ENCODE data around the gene ITGB3.

ITGB3 gene

GRCh38 chr17:47299239-47299910, 45.7 kb downstream of the ITGB3 start:
- no peak overlapping the region for H3K9ac ChIP-seq (ENCODE audit: low read length)
- H3K27ac ChIP-seq (ENCODE audit: low read length), result no peak overlapping the region
- peaks cover 26% of the 10 kb centered on the region for H3K4me1 ChIP-seq (ENCODE audit: low read length)
- no peaks in the 10 kb centered on the region for H3K79me2 ChIP-seq (ENCODE audit: low read length)
- no peaks in the 10 kb centered on the region for H3K36me3 ChIP-seq (replicated peaks; ENCODE audit: low read depth, low read length)
- no peak overlapping the region for H3K4me2 ChIP-seq (ENCODE audit: low read length)
- TF ChIP-seq EZH2phosphoT487 (IDR thresholded peaks at IDR 0.05; ENCODE audit: low read depth) (no peak), CTCF (IDR thresholded peaks at IDR 0.05; ENCODE audit: low read depth, low read length) (no peak)
- H3K27me3 ChIP-seq (ENCODE audit: low read depth, low read length), result no peaks in the 10 kb centered on the region
- H4K20me1 ChIP-seq (ENCODE audit: insufficient read depth, low read length), result no peaks in the 10 kb centered on the region
- H3K9me3 ChIP-seq (ENCODE audit: insufficient read depth, low read length), result no peaks in the 10 kb centered on the region
- no peak overlapping the region for H3K4me3 ChIP-seq (ENCODE audit: low read length)
- H2AFZ ChIP-seq (ENCODE audit: low read depth, low read length), result no peak overlapping the region

- Histone ChIP-seq H4K20me1 (ENCODE audit: insufficient read depth, low read length) (no peaks in the 10 kb centered on the region), H3K4me1 (ENCODE audit: low read length) (peaks cover 24% of the 10 kb centered on the region), H3K27me3 (ENCODE audit: low read depth, low read length) (no peaks in the 10 kb centered on the region), H2AFZ (ENCODE audit: low read depth, low read length) (no peak overlapping the region), H3K79me2 (ENCODE audit: low read length) (no peaks in the 10 kb centered on the region), H3K27ac (ENCODE audit: low read length) (peak overlapping the region; percentile 57; the same call in 1 of the 2 replicates), H3K4me2 (ENCODE audit: low read length) (peak overlapping the region; percentile 68; the same call in 1 of the 2 replicates), H3K9ac (ENCODE audit: low read length) (no peak overlapping the region), H3K4me3 (ENCODE audit: low read length) (no peak overlapping the region), H3K36me3 (replicated peaks; ENCODE audit: low read depth, low read length) (no peaks in the 10 kb centered on the region), H3K9me3 (ENCODE audit: insufficient read depth, low read length) (no peaks in the 10 kb centered on the region)
- TF ChIP-seq EZH2phosphoT487 (IDR thresholded peaks at IDR 0.05; ENCODE audit: low read depth) (no peak), CTCF (IDR thresholded peaks at IDR 0.05; ENCODE audit: low read depth, low read length) (no peak)
Measured at GRCh38 chr17:47300718-47301117, 47.1 kb downstream of the ITGB3 start.

- Histone ChIP-seq H4K20me1 (ENCODE audit: insufficient read depth, low read length) (no peaks in the 10 kb centered on the region), H3K36me3 (replicated peaks; ENCODE audit: low read depth, low read length) (no peaks in the 10 kb centered on the region), H3K4me3 (ENCODE audit: low read length) (peak overlapping the region; percentile 2; the same call in 1 of the 2 replicates), H3K4me2 (ENCODE audit: low read length) (peak overlapping the region; percentile 68), H3K79me2 (ENCODE audit: low read length) (no peaks in the 10 kb centered on the region), H3K9me3 (ENCODE audit: insufficient read depth, low read length) (no peaks in the 10 kb centered on the region), H3K27me3 (ENCODE audit: low read depth, low read length) (no peaks in the 10 kb centered on the region), H3K4me1 (ENCODE audit: low read length) (peaks cover 24% of the 10 kb centered on the region), H2AFZ (ENCODE audit: low read depth, low read length) (no peak overlapping the region; the same call in 1 of the 2 replicates), H3K27ac (ENCODE audit: low read length) (peak overlapping the region; percentile 57; the same call in 1 of the 2 replicates), H3K9ac (ENCODE audit: low read length) (peak overlapping the region; percentile 2; the same call in 1 of the 2 replicates)
- TF ChIP-seq EZH2phosphoT487 (IDR thresholded peaks at IDR 0.05; ENCODE audit: low read depth) (no peak), CTCF (IDR thresholded peaks at IDR 0.05; ENCODE audit: low read depth, low read length) (no peak)
Measured at GRCh38 chr17:47301161-47301560, 47.5 kb downstream of the ITGB3 start.

- Histone ChIP-seq H4K20me1 (ENCODE audit: insufficient read depth, low read length) (no peaks in the 10 kb centered on the region), H3K27me3 (ENCODE audit: low read depth, low read length) (no peaks in the 10 kb centered on the region), H3K4me1 (ENCODE audit: low read length) (peaks cover 24% of the 10 kb centered on the region), H3K4me3 (ENCODE audit: low read length) (peak overlapping the region; percentile 2; the same call in 1 of the 2 replicates), H3K27ac (ENCODE audit: low read length) (peak overlapping the region; percentile 57), H2AFZ (ENCODE audit: low read depth, low read length) (no peak overlapping the region), H3K9me3 (ENCODE audit: insufficient read depth, low read length) (no peaks in the 10 kb centered on the region), H3K9ac (ENCODE audit: low read length) (peak overlapping the region; percentile 12; the same call in 1 of the 2 replicates), H3K36me3 (replicated peaks; ENCODE audit: low read depth, low read length) (no peaks in the 10 kb centered on the region), H3K4me2 (ENCODE audit: low read length) (peak overlapping the region; percentile 68), H3K79me2 (ENCODE audit: low read length) (no peaks in the 10 kb centered on the region)
- no peak for TF ChIP-seq EZH2phosphoT487 (IDR thresholded peaks at IDR 0.05; ENCODE audit: low read depth)
- TF ChIP-seq CTCF (IDR thresholded peaks at IDR 0.05; ENCODE audit: low read depth, low read length), result no peak
Measured at GRCh38 chr17:47301831-47302230, 48.2 kb downstream of the ITGB3 start.
